GM12864 (cell line): ENCODE results near the gene PLIN3.
"Not testable (repeated sequence)": the region's sequence is repeated elsewhere in the genome, so short reads cannot be mapped to it uniquely, and the experiment has no call there.

ENCODE experiments used
- DNase-seq: peaks from one replicate; pipeline ENCODE4 v3.0.0-alpha.2; 2011; ENCODE audit warnings: low read depth
- H3K4me3 ChIP-seq: 2 replicates; pipeline ENCODE4 v1.5.1; 2011; ENCODE audit warnings: mild to moderate bottlenecking, low read depth, low read length, control low read depth
- TF ChIP-seq, protein P1 (sequence below): IDR thresholded peaks from 2 replicates; pipeline ENCODE4 v1.5.1; 2011; ENCODE audit warnings: low read depth, mild to moderate bottlenecking, moderate library complexity, low read length, control low read depth, inconsistent platforms; ENCODE audit errors: missing control alignments

The PLIN3 gene

GRCh38 chr19:4871711-4872110 lies 4.2 kb upstream of the PLIN3 start:
- TF ChIP-seq, protein P1, sequence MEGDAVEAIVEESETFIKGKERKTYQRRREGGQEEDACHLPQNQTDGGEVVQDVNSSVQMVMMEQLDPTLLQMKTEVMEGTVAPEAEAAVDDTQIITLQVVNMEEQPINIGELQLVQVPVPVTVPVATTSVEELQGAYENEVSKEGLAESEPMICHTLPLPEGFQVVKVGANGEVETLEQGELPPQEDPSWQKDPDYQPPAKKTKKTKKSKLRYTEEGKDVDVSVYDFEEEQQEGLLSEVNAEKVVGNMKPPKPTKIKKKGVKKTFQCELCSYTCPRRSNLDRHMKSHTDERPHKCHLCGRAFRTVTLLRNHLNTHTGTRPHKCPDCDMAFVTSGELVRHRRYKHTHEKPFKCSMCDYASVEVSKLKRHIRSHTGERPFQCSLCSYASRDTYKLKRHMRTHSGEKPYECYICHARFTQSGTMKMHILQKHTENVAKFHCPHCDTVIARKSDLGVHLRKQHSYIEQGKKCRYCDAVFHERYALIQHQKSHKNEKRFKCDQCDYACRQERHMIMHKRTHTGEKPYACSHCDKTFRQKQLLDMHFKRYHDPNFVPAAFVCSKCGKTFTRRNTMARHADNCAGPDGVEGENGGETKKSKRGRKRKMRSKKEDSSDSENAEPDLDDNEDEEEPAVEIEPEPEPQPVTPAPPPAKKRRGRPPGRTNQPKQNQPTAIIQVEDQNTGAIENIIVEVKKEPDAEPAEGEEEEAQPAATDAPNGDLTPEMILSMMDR = no peak
- no peak overlapping the region for H3K4me3 ChIP-seq
- DNase-seq = no peak

GRCh38 chr19:4870025-4870700 lies 2.7 kb upstream of the PLIN3 start:
- DNase-seq = no peak
- TF ChIP-seq, protein P1 = no peak
- no peak overlapping the region for H3K4me3 ChIP-seq

- TF ChIP-seq, protein P1 = no peak
- no peak overlapping the region; the same call in none of the 2 replicates for H3K4me3 ChIP-seq
- no peak for DNase-seq
These were observed 893 bp upstream of the PLIN3 start for GRCh38 chr19:4868286-4868834.

DNA sequence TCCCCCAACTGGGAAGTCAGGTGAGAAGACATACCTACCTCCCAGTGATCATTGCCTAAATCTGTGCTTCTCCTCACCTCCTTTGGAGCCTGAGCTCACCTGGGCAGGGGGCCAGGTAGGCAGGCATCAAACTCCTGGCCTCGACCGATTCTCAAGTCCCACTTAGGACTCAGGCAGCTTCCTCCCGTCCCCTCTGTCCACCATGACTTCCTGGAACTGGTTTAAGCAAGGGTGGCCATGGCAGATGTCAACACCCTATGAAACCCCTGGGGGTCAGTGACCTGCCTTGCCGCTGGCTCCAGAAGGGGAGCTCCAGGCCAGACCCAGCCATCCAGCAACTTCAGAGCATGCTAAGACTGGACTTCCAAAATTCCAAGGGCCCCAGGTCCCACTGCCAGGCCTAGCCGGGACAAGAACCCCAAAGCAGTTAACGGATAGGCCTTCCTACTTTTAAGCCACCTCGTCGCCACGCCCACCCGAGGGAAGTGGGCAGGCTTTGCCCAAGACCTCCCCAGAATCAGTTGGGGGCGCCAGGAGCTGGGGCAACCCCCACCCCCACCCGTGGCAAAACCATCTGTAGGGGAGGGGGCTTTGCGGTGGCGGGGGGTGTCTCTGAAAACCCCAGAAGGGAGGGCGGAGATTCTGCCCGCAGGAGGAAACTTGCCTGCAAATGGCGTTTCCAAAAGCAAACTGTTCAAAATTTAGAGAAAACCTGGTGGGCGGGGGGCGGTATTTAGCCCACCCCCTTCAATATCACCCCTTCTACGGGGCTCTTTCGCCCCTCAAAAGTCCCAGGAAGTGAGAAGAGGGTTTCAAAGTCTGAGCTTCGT lies 657 bp downstream of the PLIN3 start:
- no peak for DNase-seq
- TF ChIP-seq, protein P1 = no peak
- H3K4me3 ChIP-seq = peak overlapping the region; percentile 83

GRCh38 chr19:4861147-4861546 lies 6.3 kb downstream of the PLIN3 start:
- TF ChIP-seq, protein P1 = no peak
- no peak overlapping the region for H3K4me3 ChIP-seq
- DNase-seq = no peak

DNA sequence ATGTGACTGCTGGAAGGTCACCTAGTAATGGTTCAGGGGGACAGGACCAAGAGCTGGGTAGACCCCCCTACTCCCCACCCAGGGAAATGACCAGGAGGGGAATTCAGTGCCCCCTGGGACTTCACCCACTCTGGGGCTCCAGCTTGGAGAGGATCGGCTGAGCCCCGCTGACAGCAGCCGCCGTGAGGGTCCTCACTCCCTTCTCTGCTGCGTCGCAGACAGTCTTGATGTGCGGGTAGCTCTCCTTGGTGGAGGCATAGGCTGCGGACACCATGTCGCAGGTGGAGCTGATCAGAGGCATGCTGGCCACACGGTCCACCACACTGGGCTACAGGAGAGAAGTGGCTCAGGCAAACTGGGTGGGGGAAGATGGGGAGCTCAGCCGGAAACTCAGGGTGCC lies 7.8 kb downstream of the PLIN3 start:
- DNase-seq = no peak

DNA sequence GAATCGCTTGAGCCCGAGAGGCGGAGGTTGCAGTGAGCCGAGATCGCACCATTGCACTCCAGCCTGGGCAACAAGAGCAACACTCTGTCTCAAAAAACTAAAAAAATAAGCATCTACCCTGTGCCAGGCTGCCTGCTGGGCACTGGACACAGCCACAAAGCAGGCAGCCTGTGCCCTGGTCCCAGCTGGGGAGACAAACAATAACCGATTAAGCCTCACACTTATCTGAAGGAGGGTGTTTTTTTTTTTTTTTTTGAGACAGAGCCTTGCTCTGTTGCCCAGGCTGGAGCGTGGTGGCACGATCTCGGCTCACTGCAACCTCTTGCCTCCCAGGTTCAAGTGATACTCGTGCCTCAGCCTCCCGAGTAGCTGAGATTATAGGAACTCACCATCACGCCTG lies 11.0 kb downstream of the PLIN3 start:
- not testable (repeated sequence) for H3K4me3 ChIP-seq, DNase-seq

More for the DNA sequence above, 7.8 kb downstream of the PLIN3 start:
- TF ChIP-seq, protein P1 = no peak
- no peak overlapping the region for H3K4me3 ChIP-seq

DNA sequence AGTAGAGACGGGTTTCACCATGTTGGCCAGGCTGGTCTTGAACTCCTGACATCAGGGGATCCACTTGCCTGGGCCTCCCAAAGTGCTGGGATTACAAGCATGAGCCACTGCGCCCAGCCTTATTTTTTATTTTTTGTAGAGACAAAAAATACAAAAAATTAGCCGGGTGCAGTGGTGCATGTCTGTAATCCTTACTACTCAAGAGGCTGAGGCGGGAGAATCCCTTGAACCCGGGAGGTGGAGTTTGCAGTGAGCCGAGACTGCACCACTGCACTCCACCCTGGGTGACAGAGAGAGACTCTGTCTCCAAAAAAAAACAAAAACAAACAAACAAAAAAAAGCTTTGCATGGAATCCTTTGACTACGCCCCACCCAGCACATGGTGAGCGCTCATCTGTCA lies 14.0 kb downstream of the PLIN3 start:
- not testable (repeated sequence) for DNase-seq, H3K4me3 ChIP-seq
